HepG2 (cell line): Measurements from ENCODE around the gene ZNF345. TPM values are rescaled to one million over a fixed set of nuclear protein-coding genes. Genes with fewer than 3 reads are reported as not detected.

ENCODE experiments used
- CREM ChIP-seq, 2 experiments: sonication (generic) in 1 of 2; formaldehyde crosslinking in 1 of 2; IDR thresholded peaks; 2 replicates each; pipeline versions ENCODE4 v1.4.0 to v1.6.1; 2016 to 2020; ENCODE audit warnings: antibody characterized with exemption in 1 of 2, mild to moderate bottlenecking in 1 of 2, missing genetic modification reagents in 1 of 2
- DR1 ChIP-seq: sonication (generic); formaldehyde crosslinking; IDR thresholded peaks from 2 replicates; pipeline ENCODE4 v1.8.0; 2021; ENCODE audit warnings: mild to moderate bottlenecking, missing genetic modification reagents, inconsistent platforms
- FIP1L1 ChIP-seq: fragments of 200-400 bp; formaldehyde crosslinking; IDR thresholded peaks from 2 replicates; pipeline ENCODE4 v1.6.1; 2018; ENCODE audit warnings: low read depth, mild to moderate bottlenecking, low read length, moderate library complexity, borderline replicate concordance; ENCODE audit not compliant: insufficient read depth
- FOXK1 ChIP-seq: sonication (generic); formaldehyde crosslinking; IDR thresholded peaks from 2 replicates; pipeline ENCODE4 v1.4.0; 2020; ENCODE audit warnings: low read depth, missing genetic modification reagents, borderline replicate concordance
- KDM4B ChIP-seq: sonication (generic); formaldehyde crosslinking; IDR thresholded peaks from 2 replicates; pipeline ENCODE4 v1.4.0; 2020; ENCODE audit warnings: missing genetic modification reagents
- NONO ChIP-seq, 2 experiments: fragments of 450-650 bp in 1 of 2; sonication (generic) in 1 of 2; formaldehyde crosslinking in 1 of 2; IDR thresholded peaks in 1 of 2; conservative IDR thresholded peaks in 1 of 2; 2 replicates each; pipeline versions ENCODE4 v1.6.1 to v1.8.0; 2017 to 2022; ENCODE audit warnings: mild to moderate bottlenecking in 1 of 2, missing genetic modification reagents in 1 of 2, moderate library complexity in 1 of 2
- RBM22 ChIP-seq: fragments of 200-400 bp; formaldehyde crosslinking; optimal IDR thresholded peaks from 2 replicates; pipeline ENCODE3; 2017; ENCODE audit warnings: mild to moderate bottlenecking, low read length, moderate library complexity
- RORA ChIP-seq: sonication (generic); formaldehyde crosslinking; IDR thresholded peaks from 2 replicates; pipeline ENCODE4 v1.5.0; 2020; ENCODE audit warnings: mild to moderate bottlenecking, missing genetic modification reagents, moderate library complexity
- SOX6 ChIP-seq, 2 experiments: fragments of 450-650 bp in 1 of 2; sonication (generic) in 1 of 2; formaldehyde crosslinking in 1 of 2; IDR thresholded peaks; 2 replicates each; pipeline versions ENCODE4 v1.4.0 to v1.6.1; 2017 to 2020; ENCODE audit warnings: antibody characterized with exemption in 1 of 2, mild to moderate bottlenecking in 1 of 2, missing genetic modification reagents in 1 of 2
- SP4 ChIP-seq: sonication (generic); formaldehyde crosslinking; IDR thresholded peaks from 2 replicates; pipeline ENCODE4 v1.8.1; 2023; ENCODE audit warnings: mild to moderate bottlenecking, missing genetic modification reagents
- TCF7 ChIP-seq: sonication (generic); IDR thresholded peaks from 2 replicates; pipeline ENCODE4 v1.6.1; 2016; ENCODE audit warnings: antibody characterized with exemption, low read depth
- ZNF24 ChIP-seq: fragments of 450-650 bp; IDR thresholded peaks from 2 replicates; pipeline ENCODE4 v1.6.1; 2017; ENCODE audit warnings: antibody characterized with exemption, mild to moderate bottlenecking
- ZNF501 ChIP-seq: sonication (generic); formaldehyde crosslinking; IDR thresholded peaks from 2 replicates; pipeline ENCODE4 v1.5.1; 2020; ENCODE audit warnings: mild to moderate bottlenecking, moderate library complexity, missing genetic modification reagents
- ZNF557 ChIP-seq: sonication (generic); formaldehyde crosslinking; IDR thresholded peaks from 2 replicates; pipeline ENCODE4 v1.4.0; 2020; ENCODE audit warnings: missing genetic modification reagents
- ZNF792 ChIP-seq: IDR thresholded peaks from 2 replicates; pipeline ENCODE4 v1.6.1; 2016
- polyA plus RNA-seq, 8 experiments: library from polyadenylated mRNA; depleted of rRNA in 3 of 8; stranded (reverse) in 7 of 8; unstranded in 1 of 8; fragments of >200 nt; fragmentation: Illumina TruSeq in 4 of 8; extraction: Trizol in 4 of 8; gene quantifications; 2 replicates each; pipeline versions ENCODE4 v1.2.1 to v1.2.3, GENCODE V29; 2011 to 2016; ENCODE audit warnings: low read depth in 4 of 8, missing spikeins in 1 of 8, mixed read lengths in 1 of 8; ENCODE audit not compliant: insufficient read depth in 1 of 8
- total RNA-seq, 5 experiments: library from RNA; depleted of rRNA; stranded (reverse); fragments of >200 nt; fragmentation: Illumina TruSeq; extraction: Trizol; gene quantifications; 2 replicates each; pipeline ENCODE4 v1.2.3, GENCODE V29; 2016; ENCODE audit warnings: low read depth in 1 of 5
- TF ChIP-seq, protein P1 (sequence below): sonication (generic); formaldehyde crosslinking; IDR thresholded peaks from 2 replicates; pipeline ENCODE4 v1.5.1; 2020; ENCODE audit warnings: mild to moderate bottlenecking, missing genetic modification reagents, moderate library complexity
- TF ChIP-seq, protein P2 (sequence below): sonication (generic); formaldehyde crosslinking; IDR thresholded peaks from 2 replicates; pipeline ENCODE4 v1.4.0; 2020; ENCODE audit warnings: low read depth, mild to moderate bottlenecking, missing genetic modification reagents

Gene ZNF345
- total and polyA plus RNA-seq, 2 of the 13 experiments (the other 11 are each of a cell fraction or from before 2014, with no cell fraction given), result 2.6 to 2.9 TPM

DNA sequence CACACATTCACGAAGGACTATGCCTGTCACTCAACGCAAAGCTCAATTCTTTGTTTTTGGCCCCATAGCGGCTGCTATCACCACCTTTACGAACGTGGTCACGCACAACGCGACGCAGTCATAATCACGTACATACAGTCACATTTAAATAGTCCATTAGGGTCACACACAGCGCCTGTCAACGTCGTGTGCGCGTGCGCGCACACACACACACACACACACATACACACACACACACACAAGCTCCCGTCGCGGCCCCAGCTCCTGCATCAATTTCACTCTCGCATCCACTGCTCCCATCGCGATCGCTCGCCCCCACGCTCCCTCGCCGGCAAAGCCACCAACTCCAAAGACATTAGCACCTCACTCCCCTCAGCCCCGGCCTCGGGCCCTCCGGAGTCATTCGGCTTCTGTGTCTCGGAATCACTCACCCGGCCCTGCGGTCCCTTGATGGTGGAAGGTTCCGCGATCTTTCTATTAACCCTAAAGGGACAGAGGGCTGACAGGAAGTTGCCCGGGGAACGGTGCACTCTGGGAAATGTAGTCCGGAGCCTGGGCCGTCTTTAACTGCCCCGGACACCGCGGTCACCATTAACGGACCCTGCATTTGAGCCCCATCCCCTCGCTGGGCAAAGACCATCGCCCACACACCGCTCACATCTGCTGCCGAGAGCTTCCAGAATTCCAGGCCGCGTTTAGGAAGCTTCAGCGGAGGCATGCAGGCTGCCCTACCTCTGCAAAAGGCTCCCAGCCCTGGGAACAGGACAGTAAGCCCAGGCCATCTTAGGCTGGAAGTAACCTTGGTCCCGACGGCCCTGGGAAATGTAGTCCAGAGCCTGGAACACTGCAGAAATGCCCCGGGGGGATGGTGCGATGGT is 12.5 kb upstream of the ZNF345 start, which contains the start of gene ZNF790 (continued):
- TF ChIP-seq, protein P1, sequence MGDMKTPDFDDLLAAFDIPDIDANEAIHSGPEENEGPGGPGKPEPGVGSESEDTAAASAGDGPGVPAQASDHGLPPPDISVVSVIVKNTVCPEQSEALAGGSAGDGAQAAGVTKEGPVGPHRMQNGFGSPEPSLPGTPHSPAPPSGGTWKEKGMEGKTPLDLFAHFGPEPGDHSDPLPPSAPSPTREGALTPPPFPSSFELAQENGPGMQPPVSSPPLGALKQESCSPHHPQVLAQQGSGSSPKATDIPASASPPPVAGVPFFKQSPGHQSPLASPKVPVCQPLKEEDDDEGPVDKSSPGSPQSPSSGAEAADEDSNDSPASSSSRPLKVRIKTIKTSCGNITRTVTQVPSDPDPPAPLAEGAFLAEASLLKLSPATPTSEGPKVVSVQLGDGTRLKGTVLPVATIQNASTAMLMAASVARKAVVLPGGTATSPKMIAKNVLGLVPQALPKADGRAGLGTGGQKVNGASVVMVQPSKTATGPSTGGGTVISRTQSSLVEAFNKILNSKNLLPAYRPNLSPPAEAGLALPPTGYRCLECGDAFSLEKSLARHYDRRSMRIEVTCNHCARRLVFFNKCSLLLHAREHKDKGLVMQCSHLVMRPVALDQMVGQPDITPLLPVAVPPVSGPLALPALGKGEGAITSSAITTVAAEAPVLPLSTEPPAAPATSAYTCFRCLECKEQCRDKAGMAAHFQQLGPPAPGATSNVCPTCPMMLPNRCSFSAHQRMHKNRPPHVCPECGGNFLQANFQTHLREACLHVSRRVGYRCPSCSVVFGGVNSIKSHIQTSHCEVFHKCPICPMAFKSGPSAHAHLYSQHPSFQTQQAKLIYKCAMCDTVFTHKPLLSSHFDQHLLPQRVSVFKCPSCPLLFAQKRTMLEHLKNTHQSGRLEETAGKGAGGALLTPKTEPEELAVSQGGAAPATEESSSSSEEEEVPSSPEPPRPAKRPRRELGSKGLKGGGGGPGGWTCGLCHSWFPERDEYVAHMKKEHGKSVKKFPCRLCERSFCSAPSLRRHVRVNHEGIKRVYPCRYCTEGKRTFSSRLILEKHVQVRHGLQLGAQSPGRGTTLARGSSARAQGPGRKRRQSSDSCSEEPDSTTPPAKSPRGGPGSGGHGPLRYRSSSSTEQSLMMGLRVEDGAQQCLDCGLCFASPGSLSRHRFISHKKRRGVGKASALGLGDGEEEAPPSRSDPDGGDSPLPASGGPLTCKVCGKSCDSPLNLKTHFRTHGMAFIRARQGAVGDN (CRISPR knock-in tag), result peak; percentile 91
- TF ChIP-seq ZNF24 (no peak), DR1 (peak; percentile 64; the same call in 1 of the 2 replicates), KDM4B (CRISPR knock-in tag) (no peak), CREM (IDR thresholded peaks at IDR 0.05) (peak; percentile 97), CREM (CRISPR knock-in tag; IDR thresholded peaks at IDR 0.05) (no peak), ZNF557 (CRISPR knock-in tag) (0 out of 2 replicates have a peak, but pooled peaks have one; percentile 13), FIP1L1 (no peak), ZNF501 (CRISPR knock-in tag) (peak; percentile 96), TCF7 (no peak), FOXK1 (CRISPR knock-in tag) (0 out of 2 replicates have a peak, but pooled peaks have one; percentile 32), SP4 (CRISPR knock-in tag) (peak; percentile 86), RORA (CRISPR knock-in tag) (peak; percentile 77; the same call in 1 of the 2 replicates), NONO (IDR thresholded peaks at IDR 0.05) (no peak), NONO (CRISPR knock-in tag; conservative IDR thresholded peaks at IDR 0.05) (peak; percentile 30; the same call in 1 of the 2 replicates), RBM22 (peak; percentile 73), SOX6 (IDR thresholded peaks at IDR 0.05) (no peak), SOX6 (CRISPR knock-in tag; IDR thresholded peaks at IDR 0.05) (peak; percentile 48; the same call in 1 of the 2 replicates), ZNF792 (CRISPR knock-in tag) (peak; percentile 60; the same call in 1 of the 2 replicates)
- TF ChIP-seq, protein P2, sequence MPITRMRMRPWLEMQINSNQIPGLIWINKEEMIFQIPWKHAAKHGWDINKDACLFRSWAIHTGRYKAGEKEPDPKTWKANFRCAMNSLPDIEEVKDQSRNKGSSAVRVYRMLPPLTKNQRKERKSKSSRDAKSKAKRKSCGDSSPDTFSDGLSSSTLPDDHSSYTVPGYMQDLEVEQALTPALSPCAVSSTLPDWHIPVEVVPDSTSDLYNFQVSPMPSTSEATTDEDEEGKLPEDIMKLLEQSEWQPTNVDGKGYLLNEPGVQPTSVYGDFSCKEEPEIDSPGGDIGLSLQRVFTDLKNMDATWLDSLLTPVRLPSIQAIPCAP (CRISPR knock-in tag), result 0 out of 2 replicates have a peak, but pooled peaks have one; percentile 26
